MCF 10A (cell line): ENCODE results near the gene TRIM17. TPM values are rescaled to one million over a fixed set of nuclear protein-coding genes. Genes with fewer than 3 reads are reported as not detected.
A peak's percentile ranks its signal among the peaks of the same experiment; 100 is the strongest.

Experiments used
- BruUV-seq: library from RNA; stranded (reverse); fragments of 400-500 nt; replicated peaks from 2 replicates; lab custom pipeline; 2021; lab: Mats Ljungman, UMichigan
- CTCF ChIA-PET: fragments of 300-600 bp; sonication (Branson Sonifier 250); formaldehyde crosslinking; extraction: SDS; loops from one replicate; lab custom pipeline; 2021; ENCODE audit warnings: antibody characterized with exemption, inconsistent platforms; lab: Yijun Ruan, JAX
- POLR2A ChIA-PET: fragments of 300-600, 350-650 bp; sonication (Branson Sonifier 250); formaldehyde crosslinking; extraction: SDS; loops from one replicate; lab custom pipeline; 2020; ENCODE audit warnings: antibody characterized with exemption, inconsistent platforms; lab: Yijun Ruan, JAX
- DNase-seq: peaks from one replicate; pipeline ENCODE4 v3.0.0-alpha.2; 2018; ENCODE audit not compliant: unreplicated experiment
- H3K27ac Mint-ChIP-seq: one replicate; pipeline ENCODE4 v1.8.0; 2022; ENCODE audit warnings: mild to moderate bottlenecking, low read depth, mixed read lengths; ENCODE audit not compliant: unreplicated experiment
- H3K27me3 Mint-ChIP-seq: one replicate; pipeline ENCODE4 v1.8.0; 2022; ENCODE audit warnings: mixed read lengths; ENCODE audit not compliant: insufficient read depth, unreplicated experiment
- H3K36me3 Mint-ChIP-seq: one replicate; pipeline ENCODE4 v1.8.0; 2022; ENCODE audit warnings: mild to moderate bottlenecking, moderate library complexity, mixed read lengths; ENCODE audit not compliant: insufficient read depth, unreplicated experiment
- H3K4me1 Mint-ChIP-seq: one replicate; pipeline ENCODE4 v1.8.0; 2022; ENCODE audit warnings: mixed read lengths; ENCODE audit not compliant: insufficient read depth, unreplicated experiment
- H3K4me3 Mint-ChIP-seq: one replicate; pipeline ENCODE4 v1.8.0; 2022; ENCODE audit warnings: mild to moderate bottlenecking, moderate library complexity, mixed read lengths; ENCODE audit not compliant: unreplicated experiment
- H3K9me3 Mint-ChIP-seq: one replicate; pipeline ENCODE4 v1.8.0; 2022; ENCODE audit warnings: mixed read lengths; ENCODE audit not compliant: unreplicated experiment
- intact Hi-C: fragments of 100-400 bp; cut with micrococcal nuclease; formaldehyde crosslinking; loops from 2 replicates; pipeline ENCODE4 v1.14.1; 2022
- total RNA-seq: library from RNA; stranded (reverse); gene quantifications from 2 replicates; pipeline ENCODE4 v1.2.3, GENCODE V29; 2022
- TF ChIP-seq, protein P1 (sequence below): fragments of 200-600 bp; IDR thresholded peaks from one replicate; pipeline ENCODE4 v1.8.0; 2022; ENCODE audit warnings: antibody characterized with exemption, mild to moderate bottlenecking; ENCODE audit not compliant: unreplicated experiment

TRIM17 gene
- total RNA-seq, 1 experiment from 2014 or later, result not detected

DNA sequence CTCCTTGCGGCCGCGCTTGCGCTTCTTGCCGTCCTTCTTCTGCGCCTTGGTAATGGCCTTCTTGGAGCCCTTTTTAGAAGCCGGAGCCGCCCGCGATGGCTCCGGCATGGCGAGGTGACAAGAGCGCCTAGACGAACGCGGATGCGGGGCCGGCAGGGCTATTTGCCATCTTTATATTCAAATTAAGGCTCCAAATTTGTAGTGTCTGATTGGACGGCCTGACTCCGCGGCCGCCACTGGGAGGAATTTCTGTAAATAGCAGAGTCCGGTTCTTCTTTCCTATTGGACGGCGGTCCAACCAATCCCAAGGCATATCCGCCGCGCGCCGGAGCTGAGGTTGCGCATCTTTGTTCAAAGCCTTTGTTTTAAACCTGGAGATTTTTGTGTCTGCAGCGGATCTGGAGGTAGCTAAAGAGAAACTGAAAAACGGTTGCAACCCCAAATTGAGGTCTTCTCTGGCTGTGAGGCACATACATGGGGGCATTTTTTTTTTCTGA, 47.9 kb upstream of the TRIM17 start:
- BruUV-seq, result no TSS peak
- ChIA-PET POLR2A (interaction anchor here (0.5 to 1.2 kb wide), 2 partner anchors 11 to 58 kb away, joined by 3 to 6 read pairs; partner anchors contain the start of gene TRIM11), CTCF (interaction anchor here (0.6 to 1.8 kb wide), 8 partner anchors 8 to 71 kb away, joined by 3 to 11 read pairs (median 4); no protein-coding TSS in a partner anchor)
- intact Hi-C loops, result no loop called here
- Mint-ChIP-seq H3K36me3 (peaks cover 3% of the 10 kb centered on the region), H3K27me3 (peaks cover 51% of the 10 kb centered on the region), H3K4me3 (no peak overlapping the region), H3K27ac (no peak overlapping the region), H3K9me3 (no peaks in the 10 kb centered on the region), H3K4me1 (peaks cover 5% of the 10 kb centered on the region)
- no peak for DNase-seq
- TF ChIP-seq, protein P1, sequence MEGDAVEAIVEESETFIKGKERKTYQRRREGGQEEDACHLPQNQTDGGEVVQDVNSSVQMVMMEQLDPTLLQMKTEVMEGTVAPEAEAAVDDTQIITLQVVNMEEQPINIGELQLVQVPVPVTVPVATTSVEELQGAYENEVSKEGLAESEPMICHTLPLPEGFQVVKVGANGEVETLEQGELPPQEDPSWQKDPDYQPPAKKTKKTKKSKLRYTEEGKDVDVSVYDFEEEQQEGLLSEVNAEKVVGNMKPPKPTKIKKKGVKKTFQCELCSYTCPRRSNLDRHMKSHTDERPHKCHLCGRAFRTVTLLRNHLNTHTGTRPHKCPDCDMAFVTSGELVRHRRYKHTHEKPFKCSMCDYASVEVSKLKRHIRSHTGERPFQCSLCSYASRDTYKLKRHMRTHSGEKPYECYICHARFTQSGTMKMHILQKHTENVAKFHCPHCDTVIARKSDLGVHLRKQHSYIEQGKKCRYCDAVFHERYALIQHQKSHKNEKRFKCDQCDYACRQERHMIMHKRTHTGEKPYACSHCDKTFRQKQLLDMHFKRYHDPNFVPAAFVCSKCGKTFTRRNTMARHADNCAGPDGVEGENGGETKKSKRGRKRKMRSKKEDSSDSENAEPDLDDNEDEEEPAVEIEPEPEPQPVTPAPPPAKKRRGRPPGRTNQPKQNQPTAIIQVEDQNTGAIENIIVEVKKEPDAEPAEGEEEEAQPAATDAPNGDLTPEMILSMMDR, result no peak

DNA sequence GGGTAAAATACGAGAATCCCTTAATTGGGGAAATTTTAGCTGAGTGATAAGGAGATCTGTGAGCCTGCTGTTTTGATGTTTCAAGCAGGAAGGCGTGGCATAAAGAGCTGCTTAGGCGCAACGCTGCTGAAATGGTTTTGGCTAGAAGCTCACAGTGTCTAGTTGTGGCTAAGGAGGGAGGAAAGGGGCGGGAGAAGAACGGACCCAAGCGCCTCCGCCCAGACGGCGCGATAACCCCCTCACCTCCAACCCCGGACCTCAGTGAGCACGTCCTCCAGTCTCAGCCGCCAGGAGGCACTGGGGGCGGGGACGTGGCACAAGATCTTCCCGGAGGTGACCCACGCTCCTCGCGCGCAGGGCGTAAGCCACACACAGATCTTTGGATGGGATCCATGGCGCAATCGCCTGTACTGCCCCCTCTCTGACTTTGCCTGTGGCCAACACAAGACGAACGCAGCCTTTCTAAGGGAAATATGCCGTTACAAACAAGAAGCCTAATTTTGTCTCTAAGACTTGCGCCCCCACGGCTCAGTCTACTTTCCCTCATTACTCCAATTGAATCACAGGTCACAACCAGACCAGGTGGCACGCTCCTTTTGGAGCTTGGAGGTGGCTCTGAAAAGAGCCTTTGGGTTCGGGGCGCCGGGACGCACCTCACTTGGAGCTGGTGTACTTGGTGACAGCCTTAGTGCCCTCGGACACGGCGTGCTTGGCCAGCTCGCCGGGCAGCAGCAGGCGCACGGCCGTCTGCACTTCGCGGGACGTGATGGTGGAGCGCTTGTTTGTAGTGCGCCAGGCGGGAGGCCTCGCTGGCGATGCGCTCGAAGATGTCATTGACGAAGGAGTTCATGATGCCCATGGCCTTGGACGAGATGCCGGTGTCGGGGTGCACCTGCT, 47.1 kb upstream of the TRIM17 start:
- ChIA-PET CTCF (interaction anchor here (0.6 to 1.8 kb wide), 7 partner anchors 9 to 294 kb away, joined by 3 to 11 read pairs (median 3); no protein-coding TSS in a partner anchor), POLR2A (interaction anchor here (0.5 to 1.2 kb wide), 4 partner anchors 12 to 886 kb away, joined by 3 to 6 read pairs (median 5); partner anchors contain the start of gene TRIM11)
- H3K27ac Mint-ChIP-seq, result no peak overlapping the region
- intact Hi-C loops, result no loop called here
- TF ChIP-seq, protein P1, result no peak
- no TSS peak for BruUV-seq
- peak overlapping the region; percentile 31 for H3K4me3 Mint-ChIP-seq
- DNase-seq, result peak; percentile 29
- peaks cover 7% of the 10 kb centered on the region for H3K36me3 Mint-ChIP-seq
- H3K27me3 Mint-ChIP-seq, result peaks cover 48% of the 10 kb centered on the region
- no peaks in the 10 kb centered on the region for H3K9me3 Mint-ChIP-seq
- H3K4me1 Mint-ChIP-seq, result peaks cover 5% of the 10 kb centered on the region

DNA sequence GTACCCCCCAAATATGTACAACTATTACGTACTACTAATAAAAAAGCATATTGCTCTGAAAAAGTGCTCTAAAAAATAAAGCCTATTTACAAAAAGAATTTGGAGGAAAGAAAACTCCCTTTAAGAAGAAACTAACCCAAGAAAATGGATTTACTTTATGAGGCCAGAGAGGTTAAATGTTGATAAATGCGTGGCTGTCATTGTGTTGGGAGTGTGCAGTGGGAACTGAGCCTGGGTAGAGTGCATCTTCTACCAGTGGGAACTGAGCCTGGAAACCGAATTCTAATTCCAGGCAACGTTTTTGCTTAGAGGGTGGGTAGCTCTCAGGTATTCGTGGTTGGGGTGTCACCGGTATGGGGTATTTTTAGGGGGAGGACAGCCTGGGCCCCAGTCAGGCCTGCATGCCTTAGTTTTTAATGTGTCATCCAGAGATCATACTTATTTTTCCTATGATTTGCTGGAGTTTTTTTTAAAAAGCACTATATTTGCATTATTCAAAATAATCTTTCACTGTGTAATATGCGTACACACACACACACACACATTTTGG, 46.4 kb upstream of the TRIM17 start:
- H3K9me3 Mint-ChIP-seq, result no peaks in the 10 kb centered on the region
- intact Hi-C loops, result no loop called here
- H3K27ac Mint-ChIP-seq, result no peak overlapping the region
- ChIA-PET POLR2A (interaction anchor here (0.6 to 1.2 kb wide), 3 partner anchors 57 to 885 kb away, joined by 4 to 6 read pairs (median 6); partner anchors contain the start of gene TRIM11), CTCF (interaction anchor here (0.7 to 1.8 kb wide), 4 partner anchors 9 to 293 kb away, joined by 3 to 11 read pairs (median 3); no protein-coding TSS in a partner anchor)
- no TSS peak for BruUV-seq
- H3K4me3 Mint-ChIP-seq, result no peak overlapping the region
- TF ChIP-seq, protein P1, result no peak
- peaks cover 14% of the 10 kb centered on the region for H3K36me3 Mint-ChIP-seq
- no peak for DNase-seq
- H3K27me3 Mint-ChIP-seq, result peaks cover 40% of the 10 kb centered on the region
- peaks cover 9% of the 10 kb centered on the region for H3K4me1 Mint-ChIP-seq

DNA sequence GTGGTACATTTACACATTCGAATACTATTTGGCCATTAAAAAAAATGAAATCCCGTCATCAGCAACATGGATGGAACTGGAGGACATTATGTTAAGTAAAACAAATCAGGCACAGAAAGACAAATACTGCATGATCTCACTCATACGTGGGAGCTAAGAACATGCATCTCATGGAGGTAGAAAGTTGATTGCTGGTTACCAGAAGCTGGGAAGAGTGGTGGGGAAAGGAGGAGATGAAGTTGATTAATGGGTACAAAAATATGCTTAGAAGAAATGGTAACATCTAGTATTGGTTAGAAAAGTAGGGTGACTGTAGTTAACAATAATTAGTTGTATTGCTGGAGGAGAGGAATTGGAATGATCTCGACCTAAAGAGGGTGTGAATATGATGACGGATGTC, 45.9 kb upstream of the TRIM17 start:
- H3K4me1 Mint-ChIP-seq, result peaks cover 13% of the 10 kb centered on the region
- no peak overlapping the region for H3K4me3 Mint-ChIP-seq
- peaks cover 19% of the 10 kb centered on the region for H3K36me3 Mint-ChIP-seq
- ChIA-PET CTCF (interaction anchor here (1.1 kb wide), 1 partner anchor 293 kb away, joined by 3 read pairs; no protein-coding TSS in a partner anchor), POLR2A (interaction anchor here (8.2 kb wide), 1 partner anchor 25 kb away, joined by 182 read pairs; the partner anchor contains the start of gene RNF187)
- H3K27me3 Mint-ChIP-seq, result peaks cover 35% of the 10 kb centered on the region
- intact Hi-C loops, result no loop called here
- no peaks in the 10 kb centered on the region for H3K9me3 Mint-ChIP-seq
- no peak for DNase-seq
- no TSS peak for BruUV-seq
- TF ChIP-seq, protein P1, result no peak
- H3K27ac Mint-ChIP-seq, result no peak overlapping the region
